ENCODE results near the gene RAB11FIP3.
"Not testable (repeated sequence)": the region's sequence is repeated elsewhere in the genome, so short reads cannot be mapped to it uniquely, and the experiment has no call there.

The RAB11FIP3 gene

GRCh38 chr16:469459-469858, 44.0 kb downstream of the RAB11FIP3 start:
- not testable (repeated sequence) for DNase-seq

- DNase-seq = no peak
These were observed 45.0 kb downstream of the RAB11FIP3 start for GRCh38 chr16:470418-470817.

GRCh38 chr16:471353-472198, 46.1 kb downstream of the RAB11FIP3 start:
- DNase-seq = no peak

- no peak for DNase-seq
These were observed 46.7 kb downstream of the RAB11FIP3 start for GRCh38 chr16:472199-472504.

GRCh38 chr16:473046-474043, 47.9 kb downstream of the RAB11FIP3 start:
- DNase-seq = no peak

GRCh38 chr16:474420-475122, 49.1 kb downstream of the RAB11FIP3 start:
- no peak for DNase-seq

GRCh38 chr16:476039-476438, 50.6 kb downstream of the RAB11FIP3 start:
- no peak for DNase-seq

GRCh38 chr16:477301-478157, 52.1 kb downstream of the RAB11FIP3 start:
- DNase-seq = no peak

- not testable (repeated sequence) for DNase-seq
These were observed 52.8 kb downstream of the RAB11FIP3 start for GRCh38 chr16:478287-478686.

- DNase-seq = no peak
These were observed 57.2 kb downstream of the RAB11FIP3 start for GRCh38 chr16:482468-483185.

GRCh38 chr16:483341-484075, 58.1 kb downstream of the RAB11FIP3 start:
- no peak for DNase-seq

GRCh38 chr16:489606-490005, 64.2 kb downstream of the RAB11FIP3 start:
- DNase-seq = no peak

- DNase-seq = no peak
These were observed 65.3 kb downstream of the RAB11FIP3 start for GRCh38 chr16:490768-491167.

GRCh38 chr16:491220-491919, 65.9 kb downstream of the RAB11FIP3 start:
- no peak for DNase-seq

GRCh38 chr16:492211-492875, 66.9 kb downstream of the RAB11FIP3 start:
- DNase-seq = no peak

GRCh38 chr16:494676-495075, 69.2 kb downstream of the RAB11FIP3 start:
- not testable (repeated sequence) for DNase-seq

- peak; percentile 8 to 14 for DNase-seq
These were observed 69.8 kb downstream of the RAB11FIP3 start for GRCh38 chr16:495127-495748.

- DNase-seq = no peak
These were observed 70.8 kb downstream of the RAB11FIP3 start for GRCh38 chr16:496097-496886.

All from inflammatory macrophage treated with lipopolysaccharide for 1 hour (primary cell).